ENCODE results near the gene TPM4. TPM values are rescaled to one million over a fixed set of nuclear protein-coding genes. Genes with fewer than 3 reads are reported as not detected.

TPM4 gene
- total RNA-seq, 1 donor from 2014 or later = 582 TPM

GRCh38 chr19:16039081-16039480 is 37.2 kb upstream of the TPM4 start:
- no peak for DNase-seq (ENCODE audit: low spot score in 2 of 2, unreplicated experiment in 2 of 2)
- no peak overlapping the region for H3K4me3 Mint-ChIP-seq
- H3K36me3 Mint-ChIP-seq = no peaks in the 10 kb centered on the region
- peaks cover 11% of the 10 kb centered on the region for H3K4me1 Mint-ChIP-seq
- no peak for TF ChIP-seq CTCF (IDR thresholded peaks at IDR 0.05; ENCODE audit: unreplicated experiment)
- peaks cover 4% of the 10 kb centered on the region for H3K9me3 Mint-ChIP-seq
- H3K27me3 Mint-ChIP-seq (ENCODE audit: low read depth) = peaks cover 17% of the 10 kb centered on the region
- H3K27ac Mint-ChIP-seq = no peak overlapping the region

GRCh38 chr19:16039545-16039944 is 36.8 kb upstream of the TPM4 start:
- Mint-ChIP-seq H3K36me3 (no peaks in the 10 kb centered on the region), H3K9me3 (peaks cover 4% of the 10 kb centered on the region), H3K4me1 (peaks cover 11% of the 10 kb centered on the region), H3K27me3 (ENCODE audit: low read depth) (peaks cover 19% of the 10 kb centered on the region), H3K4me3 (no peak overlapping the region), H3K27ac (no peak overlapping the region)
- no peak for TF ChIP-seq CTCF (IDR thresholded peaks at IDR 0.05; ENCODE audit: unreplicated experiment)
- no peak for DNase-seq (ENCODE audit: low spot score in 2 of 2, unreplicated experiment in 2 of 2)

GRCh38 chr19:16040642-16041041 is 35.7 kb upstream of the TPM4 start:
- Mint-ChIP-seq H3K4me3 (no peak overlapping the region), H3K27ac (no peak overlapping the region), H3K36me3 (no peaks in the 10 kb centered on the region), H3K9me3 (no peaks in the 10 kb centered on the region), H3K27me3 (ENCODE audit: low read depth) (peaks cover 22% of the 10 kb centered on the region), H3K4me1 (peaks cover 11% of the 10 kb centered on the region)
- DNase-seq (ENCODE audit: low spot score in 2 of 2, unreplicated experiment in 2 of 2) = no peak
- TF ChIP-seq CTCF (IDR thresholded peaks at IDR 0.05; ENCODE audit: unreplicated experiment) = no peak

- Mint-ChIP-seq H3K4me3 (peak overlapping the region; percentile 22), H3K36me3 (no peaks in the 10 kb centered on the region), H3K9me3 (no peaks in the 10 kb centered on the region), H3K27me3 (ENCODE audit: low read depth) (peaks cover 22% of the 10 kb centered on the region), H3K27ac (no peak overlapping the region), H3K4me1 (peaks cover 11% of the 10 kb centered on the region)
- DNase-seq (ENCODE audit: low spot score in 2 of 2, unreplicated experiment in 2 of 2) = peak; percentile 71 to 93
- peak; percentile 97 for TF ChIP-seq CTCF (IDR thresholded peaks at IDR 0.05; ENCODE audit: unreplicated experiment)
Measured at GRCh38 chr19:16041299-16041990, 34.9 kb upstream of the TPM4 start.

- no peak for TF ChIP-seq CTCF (IDR thresholded peaks at IDR 0.05; ENCODE audit: unreplicated experiment)
- H3K27me3 Mint-ChIP-seq (ENCODE audit: low read depth) = peaks cover 22% of the 10 kb centered on the region
- no peaks in the 10 kb centered on the region for H3K36me3 Mint-ChIP-seq
- H3K4me3 Mint-ChIP-seq = no peak overlapping the region
- no peak for DNase-seq (ENCODE audit: low spot score in 2 of 2, unreplicated experiment in 2 of 2)
- H3K4me1 Mint-ChIP-seq = peaks cover 11% of the 10 kb centered on the region
- H3K9me3 Mint-ChIP-seq = no peaks in the 10 kb centered on the region
- no peak overlapping the region for H3K27ac Mint-ChIP-seq
Measured at GRCh38 chr19:16041991-16042386, 34.3 kb upstream of the TPM4 start.
